Keratinocyte (primary cell): ENCODE data around the gene TP73.

Source experiments
- EZH2 ChIP-seq: IDR thresholded peaks from one replicate; pipeline ENCODE4 v1.6.1; 2012; ENCODE audit warnings: inconsistent platforms, mild to moderate bottlenecking, low read length, moderate library complexity
- TF ChIP-seq, protein P1 (sequence below), 3 experiments: IDR thresholded peaks in 1 of 3; conservative IDR thresholded peaks in 1 of 3; optimal IDR thresholded peaks in 1 of 3; 2 replicates in 2 of 3; 3 replicates in 1 of 3; pipeline versions ENCODE3 to v1.5.1; 2011; ENCODE audit warnings: low read length in 3 of 3, mild to moderate bottlenecking in 3 of 3, moderate library complexity in 2 of 3, control low read depth in 1 of 3, inconsistent platforms in 1 of 3; ENCODE audit not compliant: insufficient read depth in 2 of 3; ENCODE audit errors: extremely low read depth in 1 of 3

- TF ChIP-seq, protein P1, sequence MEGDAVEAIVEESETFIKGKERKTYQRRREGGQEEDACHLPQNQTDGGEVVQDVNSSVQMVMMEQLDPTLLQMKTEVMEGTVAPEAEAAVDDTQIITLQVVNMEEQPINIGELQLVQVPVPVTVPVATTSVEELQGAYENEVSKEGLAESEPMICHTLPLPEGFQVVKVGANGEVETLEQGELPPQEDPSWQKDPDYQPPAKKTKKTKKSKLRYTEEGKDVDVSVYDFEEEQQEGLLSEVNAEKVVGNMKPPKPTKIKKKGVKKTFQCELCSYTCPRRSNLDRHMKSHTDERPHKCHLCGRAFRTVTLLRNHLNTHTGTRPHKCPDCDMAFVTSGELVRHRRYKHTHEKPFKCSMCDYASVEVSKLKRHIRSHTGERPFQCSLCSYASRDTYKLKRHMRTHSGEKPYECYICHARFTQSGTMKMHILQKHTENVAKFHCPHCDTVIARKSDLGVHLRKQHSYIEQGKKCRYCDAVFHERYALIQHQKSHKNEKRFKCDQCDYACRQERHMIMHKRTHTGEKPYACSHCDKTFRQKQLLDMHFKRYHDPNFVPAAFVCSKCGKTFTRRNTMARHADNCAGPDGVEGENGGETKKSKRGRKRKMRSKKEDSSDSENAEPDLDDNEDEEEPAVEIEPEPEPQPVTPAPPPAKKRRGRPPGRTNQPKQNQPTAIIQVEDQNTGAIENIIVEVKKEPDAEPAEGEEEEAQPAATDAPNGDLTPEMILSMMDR (optimal IDR thresholded peaks at IDR 0.05 in 1 of 3, IDR thresholded peaks at IDR 0.05 in 1 of 3, conservative IDR thresholded peaks at IDR 0.05 in 1 of 3; ENCODE audit: extremely low read depth in 1 of 3, insufficient read depth in 2 of 3, low read length in 3 of 3): no peak
- TF ChIP-seq EZH2: no peak
Measured at GRCh38 chr1:3773572-3774275, 121.4 kb downstream of the TP73 start.
